Measurements from ENCODE around the gene CIDEA.
"Not testable (repeated sequence)": the region's sequence is repeated elsewhere in the genome, so short reads cannot be mapped to it uniquely, and the experiment has no call there.

Gene CIDEA, protein sequence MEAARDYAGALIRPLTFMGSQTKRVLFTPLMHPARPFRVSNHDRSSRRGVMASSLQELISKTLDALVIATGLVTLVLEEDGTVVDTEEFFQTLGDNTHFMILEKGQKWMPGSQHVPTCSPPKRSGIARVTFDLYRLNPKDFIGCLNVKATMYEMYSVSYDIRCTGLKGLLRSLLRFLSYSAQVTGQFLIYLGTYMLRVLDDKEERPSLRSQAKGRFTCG

GRCh38 chr18:12254136-12254819, at the start of gene CIDEA:
TSS of gene CIDEA (plus strand) at chr18:12254361. CDS start at chr18:12254384, 23 bp downstream.
- DNase-seq, result no peak

- not testable (repeated sequence) for DNase-seq
Observed at GRCh38 chr18:12208296-12209153, 45.6 kb upstream of the CIDEA start.

DNA sequence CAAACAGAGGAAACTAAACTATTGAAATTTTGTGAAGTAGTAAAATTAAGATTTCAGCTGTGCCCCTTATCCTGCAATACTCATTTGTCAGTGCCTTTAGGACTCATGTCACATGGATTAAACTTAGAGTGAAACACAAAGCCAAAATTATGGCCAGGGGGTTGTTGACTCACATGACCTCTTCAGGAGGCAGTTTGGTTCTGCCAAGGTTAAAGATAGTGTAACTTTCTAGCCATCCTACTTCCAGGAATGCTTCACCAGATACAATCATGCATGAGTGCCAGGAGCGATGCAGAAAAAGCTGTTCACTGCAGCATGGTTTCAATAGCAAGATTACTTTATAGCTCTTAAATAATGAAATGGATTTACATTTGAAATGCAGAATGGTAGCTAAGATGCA, 41.9 kb upstream of the CIDEA start:
- DNase-seq, result not testable (repeated sequence)

DNA sequence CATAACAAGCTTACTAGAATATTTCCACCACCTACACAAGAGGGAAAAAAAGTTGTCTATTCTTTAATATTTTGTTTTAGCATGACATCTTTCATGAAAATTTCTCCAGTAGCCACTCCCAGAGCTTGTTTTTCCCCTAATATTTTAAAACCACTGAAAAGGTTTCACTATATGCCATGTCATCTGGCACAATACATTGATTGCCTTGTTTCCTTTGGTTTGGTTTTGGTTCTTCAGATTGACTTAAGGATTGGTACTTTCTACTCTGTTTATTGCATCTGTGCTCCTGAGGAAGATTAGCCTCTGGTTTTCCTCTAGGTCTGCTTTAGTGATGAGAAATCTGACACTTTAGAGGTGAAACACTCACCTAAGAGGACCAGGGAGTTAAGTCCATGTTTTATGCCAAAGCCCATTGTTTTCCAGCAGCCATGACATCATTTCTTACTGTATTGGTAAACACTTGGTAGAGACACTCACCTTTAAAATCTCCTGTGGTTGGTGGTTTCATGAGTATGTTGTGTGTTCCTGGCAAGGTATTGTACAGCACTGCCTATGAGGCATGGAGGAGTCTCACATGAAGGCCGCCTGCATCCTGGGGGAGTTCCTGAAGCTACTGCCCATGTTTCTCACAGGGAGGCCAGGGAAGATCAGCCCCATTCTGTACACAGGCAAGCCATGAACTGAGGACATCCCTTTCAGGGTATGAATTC, 39.7 kb upstream of the CIDEA start:
- not testable (repeated sequence) for DNase-seq

GRCh38 chr18:12216471-12216870, 37.7 kb upstream of the CIDEA start:
- not testable (repeated sequence) for DNase-seq

DNA sequence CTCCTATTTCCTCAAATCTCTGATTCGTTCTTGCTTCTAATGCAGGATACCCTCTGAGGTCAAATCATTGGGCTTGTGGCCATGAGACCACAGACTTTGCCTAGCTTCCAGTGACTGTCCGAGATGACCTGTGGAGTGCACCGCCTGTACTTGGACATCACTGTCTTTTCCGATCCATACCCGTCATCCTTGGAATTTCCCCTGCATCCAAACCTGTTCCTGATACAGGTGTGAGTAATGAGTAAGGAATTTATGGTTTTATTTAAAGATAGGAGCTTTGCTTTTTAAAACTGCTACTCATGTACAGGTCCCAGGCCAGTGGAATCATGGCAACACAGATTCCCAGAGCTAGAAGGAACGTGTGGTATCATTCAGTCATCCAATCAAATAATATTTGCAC, 35.6 kb upstream of the CIDEA start:
- DNase-seq, result not testable (repeated sequence)

- not testable (repeated sequence) for DNase-seq
Observed at GRCh38 chr18:12222041-12222440, 32.1 kb upstream of the CIDEA start.

GRCh38 chr18:12223326-12223725, 30.8 kb upstream of the CIDEA start:
- not testable (repeated sequence) for DNase-seq

DNA sequence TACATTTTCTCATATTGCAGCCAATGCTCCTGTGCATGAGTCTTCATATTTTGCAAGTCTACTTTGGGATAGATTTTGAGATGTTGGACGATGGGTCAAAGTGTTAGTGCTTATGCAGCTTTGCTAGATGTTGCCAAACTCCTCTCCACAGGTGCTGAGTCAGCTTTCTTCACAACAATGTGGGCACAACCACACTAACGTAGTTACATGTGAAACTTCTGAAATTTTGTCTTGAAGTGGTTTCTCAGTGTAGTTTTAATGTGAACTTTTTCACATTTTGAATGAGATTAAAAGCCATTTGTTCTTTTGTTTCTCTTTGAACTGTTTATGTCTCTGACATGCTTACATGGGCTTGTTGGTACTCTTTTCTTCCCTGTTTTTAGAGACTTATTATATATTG, 27.4 kb upstream of the CIDEA start:
- not testable (repeated sequence) for DNase-seq

DNA sequence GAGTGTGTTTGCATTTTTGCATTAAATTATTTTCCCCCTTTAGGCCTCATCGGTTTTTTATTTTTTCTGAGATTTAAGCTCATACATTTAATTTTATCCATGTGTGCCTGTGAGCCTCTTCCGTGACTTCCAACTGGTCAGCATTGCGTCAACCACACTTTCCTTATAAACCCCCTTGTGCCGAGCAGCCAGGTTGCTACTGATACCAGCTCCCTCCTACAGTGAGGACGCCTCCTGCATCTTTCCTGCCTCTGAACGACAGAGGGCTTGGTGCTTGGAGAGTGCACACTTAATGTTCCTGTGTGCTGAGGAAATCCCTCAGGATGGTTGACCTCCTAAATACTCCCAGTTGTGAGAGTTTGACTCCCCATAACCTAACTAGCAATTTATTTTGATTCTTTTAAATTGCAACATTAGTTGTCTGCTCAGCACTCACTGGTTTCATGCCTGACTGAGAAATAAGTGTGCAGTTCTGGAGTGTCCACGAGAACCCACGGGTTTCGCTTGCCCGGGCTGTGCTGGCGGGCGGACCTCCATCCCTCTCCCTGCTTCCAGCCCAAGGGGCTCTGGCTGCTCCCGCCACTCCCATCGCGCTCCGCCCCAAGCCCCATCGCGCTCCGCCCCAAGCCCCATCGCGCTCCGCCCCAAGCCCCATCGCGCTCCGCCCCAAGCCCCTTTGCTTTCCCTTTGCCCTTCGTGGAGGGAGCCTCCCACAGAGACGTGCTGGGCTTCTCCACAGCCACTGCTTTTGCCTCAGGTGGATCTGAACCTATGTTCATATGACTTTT, 26.6 kb upstream of the CIDEA start:
- not testable (repeated sequence) for DNase-seq

DNA sequence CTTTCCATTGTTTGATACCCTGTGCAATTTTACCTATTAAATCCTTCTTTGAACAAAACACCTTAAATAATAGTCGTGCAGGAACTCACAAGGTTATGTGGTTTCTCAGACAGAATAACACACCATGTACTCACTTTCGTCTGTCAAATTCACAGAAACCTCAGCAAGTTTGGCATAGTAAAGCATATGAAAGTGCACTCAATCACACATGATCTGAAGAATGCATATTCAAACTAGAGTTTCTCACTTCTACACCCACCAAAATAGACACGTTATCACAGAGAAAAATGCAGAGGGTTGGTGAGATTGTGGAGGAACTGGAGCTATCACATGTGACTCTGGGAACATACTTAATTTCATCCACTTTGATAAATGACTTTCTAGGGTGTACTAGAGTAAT, 25.9 kb upstream of the CIDEA start:
- DNase-seq, result not testable (repeated sequence)

GRCh38 chr18:12230561-12230960, 23.6 kb upstream of the CIDEA start:
- DNase-seq, result not testable (repeated sequence)

- no peak for DNase-seq
Observed at GRCh38 chr18:12231040-12231882, 22.9 kb upstream of the CIDEA start.

GRCh38 chr18:12231986-12232385, 22.2 kb upstream of the CIDEA start:
- no peak for DNase-seq

GRCh38 chr18:12233378-12233777, 20.8 kb upstream of the CIDEA start:
- DNase-seq, result no peak

DNA sequence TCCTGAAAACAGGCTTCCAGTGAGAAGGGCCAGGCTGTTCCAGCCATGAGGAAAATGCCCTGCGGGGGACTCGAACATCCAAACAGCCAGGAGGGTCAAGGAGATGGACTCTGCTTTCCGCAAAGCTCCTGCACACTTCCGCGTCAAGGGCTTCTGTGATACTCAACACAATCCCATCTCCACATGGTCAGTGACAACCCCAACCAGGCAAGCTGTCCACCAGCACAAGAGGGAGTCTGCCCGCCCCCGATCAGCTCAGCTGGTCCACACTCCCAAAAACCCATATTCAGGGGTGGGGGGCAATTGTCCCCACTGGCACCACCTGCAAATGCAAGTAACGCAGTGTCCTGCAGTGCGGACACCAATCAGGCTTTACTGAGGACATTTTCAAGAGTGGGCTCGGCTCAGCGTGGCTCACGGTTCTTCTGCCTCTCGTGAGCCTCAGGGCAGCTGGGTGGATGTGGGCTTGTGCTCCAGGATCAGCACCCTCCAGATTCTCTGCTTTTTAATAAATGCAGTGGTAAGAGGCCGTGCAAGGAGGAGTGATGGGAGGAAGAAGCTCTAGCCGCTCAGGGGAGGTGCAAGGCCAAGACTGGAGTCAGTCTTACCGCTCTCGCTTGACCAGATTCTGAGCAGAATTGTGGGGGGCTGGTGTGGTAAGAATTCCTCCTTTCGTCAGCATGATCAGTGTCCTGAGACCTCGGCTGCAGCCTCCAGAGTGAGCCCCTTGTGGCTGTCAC, 19.5 kb upstream of the CIDEA start:
- DNase-seq, result no peak

DNA sequence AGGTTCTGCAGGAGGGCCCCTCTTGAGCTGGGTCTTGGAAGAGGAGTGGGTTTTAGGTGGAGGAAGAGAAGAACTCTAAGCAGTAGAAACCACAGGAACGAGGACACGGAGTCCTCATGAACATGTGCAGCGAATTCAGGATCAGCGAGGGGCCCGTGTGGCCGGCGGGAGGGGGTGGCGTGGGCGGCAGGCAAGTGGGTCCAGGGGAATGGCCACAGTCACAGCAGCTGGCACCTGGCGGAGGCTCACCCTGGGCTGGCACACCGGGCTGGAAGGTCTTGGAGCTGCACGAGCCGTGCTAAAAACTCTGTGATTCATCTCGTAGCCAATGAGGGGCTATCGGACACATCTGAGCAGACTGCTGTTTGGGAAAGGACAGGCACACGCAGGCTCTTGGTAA, 18.0 kb upstream of the CIDEA start:
- no peak for DNase-seq

GRCh38 chr18:12236934-12237832, 17.0 kb upstream of the CIDEA start:
- peak; percentile 41 for DNase-seq

DNA sequence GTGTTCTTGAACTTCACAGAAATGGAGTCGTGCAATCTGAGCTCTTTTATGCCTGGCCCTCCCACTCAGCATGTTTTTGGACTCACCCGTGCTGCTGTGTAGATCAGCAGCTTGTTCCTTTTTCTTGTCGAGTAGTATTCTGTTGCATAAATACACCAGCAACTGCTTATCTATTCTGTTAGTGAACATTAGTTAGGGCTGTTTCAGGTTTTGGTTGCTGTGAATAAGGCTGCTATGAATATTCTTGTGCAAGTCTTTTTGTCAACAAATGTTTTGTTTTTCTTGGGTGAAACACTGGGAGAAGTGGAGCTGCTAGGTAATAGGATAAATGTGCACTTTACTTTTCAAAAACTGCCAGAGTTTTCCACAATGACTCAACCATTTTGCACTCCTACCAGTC, 15.3 kb upstream of the CIDEA start:
- no peak for DNase-seq

All from activated CD4-positive, alpha-beta T cell treated with anti-CD3 and anti-CD28 coated beads for 1 hour (primary cell).